Activated CD4-positive, alpha-beta T cell treated with anti-CD3 and anti-CD28 coated beads, Interleukin-10, Interleukin-2, amounts not matched to agents 100 ng/mL and 50 ng/mL, durations not matched to agents 16 hours and 8 hours (primary cell): ENCODE data around the gene MYH10.

Source experiments
- DNase-seq: peaks from one replicate; pipeline ENCODE4 v3.0.0-alpha.2; 2020

The MYH10 gene

GRCh38 chr17:8647956-8648355, 17.4 kb upstream of the MYH10 start:
- DNase-seq: no peak

- no peak for DNase-seq
Measured at GRCh38 chr17:8647202-8647601, 16.7 kb upstream of the MYH10 start.

DNA sequence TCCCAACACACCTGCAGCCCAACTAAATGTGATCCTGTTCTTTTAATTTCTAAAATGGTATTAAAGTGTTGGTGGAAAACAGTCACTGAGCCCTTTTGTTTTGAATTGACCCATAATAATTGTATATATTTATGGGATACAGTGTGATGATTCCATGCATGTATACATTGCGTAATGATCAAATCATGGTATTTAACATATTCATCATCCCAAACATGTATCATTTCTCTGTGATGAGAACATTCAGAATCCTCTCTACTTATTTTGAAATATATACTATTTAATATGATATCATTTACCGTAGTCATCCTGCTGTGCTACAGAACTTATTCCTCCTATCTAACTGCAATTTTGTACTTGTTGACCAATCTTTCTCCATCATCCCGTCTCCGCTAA, 14.0 kb upstream of the MYH10 start:
- no peak for DNase-seq

DNA sequence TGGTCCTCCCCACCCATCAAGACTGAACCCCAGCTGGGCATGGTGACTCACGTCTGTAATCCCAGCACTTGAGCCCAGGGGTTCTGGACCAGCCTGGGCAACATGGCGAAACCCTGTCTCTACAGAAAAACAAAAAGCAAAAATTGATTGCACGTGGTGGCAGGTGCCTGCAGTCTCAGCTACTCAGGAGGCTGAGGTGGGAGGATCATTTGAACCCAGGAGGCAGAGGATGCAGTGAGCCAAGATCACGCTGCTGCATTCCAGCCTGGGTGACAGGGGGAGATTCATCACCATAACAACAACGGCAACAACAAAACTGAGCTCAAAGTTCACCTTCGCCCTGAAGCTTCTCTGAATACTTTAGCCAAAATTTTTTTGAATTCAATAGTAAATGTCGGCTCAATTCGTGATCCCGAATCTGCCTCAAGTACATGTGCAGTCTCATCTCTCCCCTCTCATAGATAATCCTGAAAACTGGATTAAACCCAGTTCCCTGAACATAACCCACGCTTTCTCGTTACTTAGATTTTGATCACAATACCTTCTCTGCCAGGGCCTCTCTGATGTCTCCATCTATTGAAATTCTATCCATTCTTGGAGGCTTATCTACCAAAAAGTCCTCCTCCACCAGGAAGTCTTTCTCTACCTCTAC, 13.5 kb upstream of the MYH10 start:
- no peak for DNase-seq

- no peak for DNase-seq
Measured at GRCh38 chr17:8639709-8640108, 9.2 kb upstream of the MYH10 start.

DNA sequence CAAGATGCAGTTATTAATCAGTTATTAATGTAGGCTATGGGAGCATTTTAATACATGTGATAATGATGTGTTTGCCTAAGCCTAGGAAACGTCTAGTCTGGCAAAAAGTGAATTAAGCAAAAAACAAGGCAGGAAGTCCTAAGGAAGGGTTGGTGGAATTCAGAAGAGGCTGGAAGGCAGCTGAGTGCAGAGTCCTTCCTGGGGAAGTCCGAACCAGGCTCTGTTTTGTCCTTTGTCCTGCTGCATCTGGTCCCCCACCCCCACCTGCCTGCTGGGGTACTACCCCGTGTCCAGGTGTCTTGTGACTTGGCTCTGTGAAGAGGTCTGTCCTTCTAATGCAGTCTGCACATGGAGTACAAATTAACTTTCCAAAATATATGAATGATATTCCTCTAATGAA, 1.5 kb upstream of the MYH10 start:
- DNase-seq: no peak

DNA sequence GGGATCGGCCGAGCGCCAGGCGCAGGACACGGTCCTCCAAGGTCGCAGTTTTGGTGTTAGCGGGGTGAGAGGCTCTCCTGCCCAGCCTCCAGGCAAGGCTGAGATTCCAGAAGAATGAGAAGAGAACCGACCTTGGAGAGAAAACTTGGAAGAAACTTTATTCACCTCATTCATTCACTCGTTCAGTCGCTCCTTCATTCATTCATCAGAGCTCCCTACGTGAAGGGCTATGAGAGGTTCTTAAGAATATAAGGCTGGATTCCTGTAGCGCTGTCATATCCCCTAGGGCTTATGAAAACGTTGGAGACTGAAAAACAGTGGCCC, 991 bp upstream of the MYH10 start:
- DNase-seq: no peak

DNA sequence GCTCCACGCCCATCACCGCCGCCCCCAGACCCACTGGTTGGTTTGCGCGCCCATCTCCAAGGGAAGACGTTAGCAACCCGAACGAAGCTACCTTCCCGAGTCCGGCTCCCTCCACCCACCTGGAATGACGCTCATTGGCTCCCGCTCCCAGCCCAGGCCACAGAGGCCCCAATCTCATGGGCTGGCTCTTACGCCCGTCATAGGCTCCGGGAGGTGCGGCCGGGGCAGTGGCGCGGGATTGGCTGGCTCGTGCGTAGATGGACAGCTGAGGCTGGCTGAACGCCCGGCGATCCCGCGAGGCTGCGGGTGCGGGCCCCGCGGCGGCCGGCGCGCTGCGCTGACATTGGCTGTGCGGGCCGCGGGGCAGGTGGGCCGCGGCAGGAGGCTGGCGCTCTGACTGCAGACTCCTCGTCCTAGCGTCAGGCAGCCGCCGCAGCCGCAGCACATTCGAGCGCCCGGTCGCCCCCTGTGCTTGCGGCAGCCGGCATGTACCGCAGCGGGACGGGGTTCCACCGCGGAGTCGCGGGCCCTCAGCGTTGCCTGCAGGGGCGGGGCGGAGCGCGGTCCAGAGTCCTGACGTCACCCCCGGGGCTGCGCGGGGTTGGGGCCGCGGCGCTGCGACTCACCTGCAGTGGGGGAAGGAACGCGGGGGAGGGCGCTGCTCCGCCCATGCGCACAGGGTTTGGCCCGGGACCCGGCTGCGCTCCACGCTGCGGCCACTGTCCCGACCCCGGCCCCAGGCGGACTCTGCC, 453 bp upstream of the MYH10 start:
- DNase-seq: peak; percentile 97

DNA sequence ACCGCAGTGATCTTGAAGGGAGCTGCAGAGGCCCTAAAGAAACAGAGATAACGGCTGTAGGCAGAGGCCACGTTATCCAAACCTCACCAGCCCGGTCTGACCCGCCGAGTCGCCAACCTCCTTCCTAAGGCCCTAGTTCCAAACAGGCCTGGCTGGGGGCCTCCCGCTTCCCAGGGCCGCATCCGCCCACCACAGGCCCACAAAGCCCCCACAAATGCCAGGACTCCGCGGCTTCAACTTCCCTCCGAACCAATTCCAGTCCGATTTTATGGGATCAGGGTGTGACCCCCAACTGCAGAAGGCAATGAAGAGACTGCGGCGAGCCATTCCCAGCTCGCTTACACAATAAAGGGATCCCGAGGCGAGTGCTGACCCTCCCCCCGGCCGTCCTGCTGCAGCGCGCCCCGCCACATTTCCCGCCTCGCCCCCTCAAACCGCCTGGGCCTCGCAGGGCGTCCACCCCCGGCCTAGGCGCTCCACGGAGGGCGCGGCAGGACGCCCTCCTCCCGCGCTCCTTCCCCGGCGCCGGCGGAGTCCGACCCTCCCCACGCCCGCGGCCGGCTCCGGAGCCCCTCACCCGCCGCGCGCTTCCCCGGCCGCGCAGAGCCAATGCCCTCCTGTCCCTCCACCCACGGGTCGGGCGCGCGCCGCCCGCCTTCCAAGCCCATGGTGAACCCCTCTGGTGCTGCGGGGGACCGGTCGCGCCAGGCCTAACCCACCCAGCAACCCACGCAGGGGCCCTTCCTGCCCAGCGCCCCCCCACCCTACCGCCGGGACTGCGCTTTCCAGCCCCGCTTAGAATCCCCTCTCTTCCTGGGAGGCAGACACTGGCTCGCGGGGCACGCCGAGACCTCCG, 926 bp downstream of the MYH10 start:
- DNase-seq: no peak

DNA sequence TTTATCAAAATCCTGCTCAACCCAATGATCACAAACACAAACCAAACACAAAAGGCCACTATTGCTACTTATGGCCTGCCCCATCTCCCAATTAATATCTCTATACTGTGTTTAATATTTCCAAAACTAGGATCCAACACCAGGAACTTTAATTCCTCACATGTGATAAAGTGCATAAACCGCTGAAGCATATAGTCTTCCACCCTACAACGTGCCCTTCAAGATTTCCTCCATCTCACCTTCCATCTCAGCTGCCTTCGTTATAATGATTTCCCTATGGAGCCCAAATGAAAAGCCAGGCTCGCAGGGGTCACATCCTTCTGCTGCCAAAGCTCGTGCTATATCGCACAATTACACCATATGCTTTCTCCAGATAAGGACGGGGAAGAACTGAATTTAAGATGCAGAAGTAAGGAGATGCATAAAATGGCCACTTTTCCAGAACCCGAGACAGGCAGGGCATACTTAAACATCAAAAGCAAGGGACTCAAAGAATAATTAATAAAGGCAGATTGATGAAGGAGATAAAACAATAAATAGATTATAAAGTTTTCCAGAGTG, 1.8 kb downstream of the MYH10 start:
- DNase-seq: no peak

- DNase-seq: no peak
Measured at GRCh38 chr17:8628172-8628571, 2.4 kb downstream of the MYH10 start.

DNA sequence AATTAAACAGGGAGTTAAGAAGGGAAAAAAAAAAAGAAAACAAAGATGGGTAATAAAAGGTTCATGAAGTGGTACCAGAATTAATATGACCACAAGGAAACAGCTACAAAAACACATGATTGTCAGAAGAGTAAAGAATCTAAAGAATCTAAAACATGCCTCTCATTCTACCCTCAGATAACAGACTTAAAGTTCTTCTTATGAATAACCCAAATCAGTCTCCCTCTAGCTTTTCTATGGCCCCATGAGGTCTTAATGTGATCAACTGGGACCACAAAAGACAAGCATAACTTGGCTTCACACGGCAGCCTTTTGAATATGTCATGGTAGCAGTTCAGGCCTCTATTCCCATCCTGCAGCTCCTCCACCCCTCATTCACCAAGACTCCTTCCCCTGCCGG, 6.9 kb downstream of the MYH10 start:
- DNase-seq: no peak

- no peak for DNase-seq
Measured at GRCh38 chr17:8622191-8622590, 8.3 kb downstream of the MYH10 start.

DNA sequence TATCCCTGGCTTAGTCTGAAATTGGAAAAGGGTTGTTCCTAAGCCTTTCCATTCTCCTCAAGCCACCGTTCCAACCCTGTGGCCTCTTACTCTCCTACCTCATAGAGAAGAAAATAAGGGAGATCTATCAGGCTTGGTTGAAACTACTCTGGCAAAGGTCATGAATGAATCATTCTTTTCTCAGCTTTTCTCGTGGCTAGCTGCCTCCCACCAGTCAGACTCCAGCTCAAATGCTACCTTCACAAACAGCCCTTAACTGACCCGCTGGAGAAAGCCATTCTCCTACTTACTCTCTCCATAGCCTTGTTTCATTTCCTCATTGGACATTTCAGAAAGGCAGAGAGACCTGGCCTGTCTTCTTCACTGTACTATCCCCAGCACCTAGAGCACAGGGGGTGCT, 8.9 kb downstream of the MYH10 start:
- no peak for DNase-seq

DNA sequence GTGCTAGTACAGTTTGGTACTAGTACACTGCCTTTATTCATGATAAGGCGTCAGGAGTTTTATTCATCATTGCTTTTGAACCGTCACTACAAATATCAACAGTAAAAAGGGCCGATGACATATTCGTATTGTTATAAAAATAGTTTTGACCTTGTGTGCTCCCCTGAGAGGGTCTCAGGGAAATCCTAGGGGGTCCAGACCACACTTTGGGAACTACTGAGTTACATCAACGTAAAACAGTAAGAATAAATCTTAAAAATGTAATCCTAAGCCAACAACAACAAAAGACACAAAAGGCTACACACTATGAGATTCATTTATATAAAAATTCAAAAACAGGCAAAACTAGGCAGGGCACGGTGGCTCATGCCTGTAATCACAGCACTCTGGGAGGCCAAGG, 11.2 kb downstream of the MYH10 start:
- no peak for DNase-seq

- no peak for DNase-seq
Measured at GRCh38 chr17:8618825-8619224, 11.7 kb downstream of the MYH10 start.

GRCh38 chr17:8614988-8615387, 15.5 kb downstream of the MYH10 start:
- no peak for DNase-seq

DNA sequence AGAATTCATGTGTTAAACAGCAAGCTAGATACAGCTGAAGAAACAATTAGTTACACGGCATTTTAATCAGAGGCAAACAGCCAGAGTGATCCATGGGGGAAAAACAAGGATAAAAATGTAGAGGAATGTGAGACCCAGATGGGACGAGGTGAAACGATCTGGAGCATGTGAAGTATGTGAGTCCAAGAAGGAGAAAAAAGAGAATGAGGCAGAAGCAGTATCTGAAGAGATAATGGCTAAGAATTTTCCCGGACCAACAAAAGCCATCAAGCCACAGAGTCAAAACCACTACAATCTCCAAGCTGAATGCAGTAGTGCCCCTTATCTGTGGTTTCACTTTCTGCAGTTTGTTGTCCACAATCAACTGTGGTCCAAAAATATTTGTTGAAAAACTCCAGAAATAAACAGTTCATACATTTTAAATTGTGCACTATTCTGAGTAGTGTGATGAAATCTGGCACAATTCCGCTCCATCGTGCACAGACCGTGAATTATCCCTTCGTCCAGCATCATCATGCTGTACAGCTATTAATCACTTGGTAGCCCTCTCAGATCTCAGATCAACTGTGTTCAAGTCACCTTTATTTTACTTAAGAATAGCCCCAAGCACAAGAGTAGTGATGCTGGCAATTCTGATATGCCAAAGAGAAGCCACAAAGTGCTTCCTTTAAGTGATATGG, 18.8 kb downstream of the MYH10 start:
- DNase-seq: no peak

GRCh38 chr17:8611137-8611536, 19.4 kb downstream of the MYH10 start:
- no peak for DNase-seq

GRCh38 chr17:8610558-8610957, 20.0 kb downstream of the MYH10 start:
- no peak for DNase-seq

GRCh38 chr17:8609910-8610309, 20.6 kb downstream of the MYH10 start:
- DNase-seq: no peak

GRCh38 chr17:8608001-8608400, 22.5 kb downstream of the MYH10 start:
- DNase-seq: no peak

- no peak for DNase-seq
Measured at GRCh38 chr17:8606401-8606800, 24.1 kb downstream of the MYH10 start.
